ENCODE results near the gene ASTN2. TPM values are rescaled to one million over a fixed set of nuclear protein-coding genes. Genes with fewer than 3 reads are reported as not detected.

ASTN2 gene
- total and polyA plus RNA-seq, 2 experiments from 2014 or later, result 7.0 to 24.6 TPM

GRCh38 chr9:116502746-116503145, 912.1 kb downstream of the ASTN2 start:
- Mint-ChIP-seq H3K27ac (no peak overlapping the region), H3K36me3 (ENCODE audit: low read depth) (0 out of 3 replicates have a peak, but pooled peaks cover 2% of the 10 kb centered on the region), H3K27me3 (ENCODE audit: insufficient read depth, low read depth, poor library complexity) (peaks cover 5% of the 10 kb centered on the region), H3K4me1 (no peaks in the 10 kb centered on the region), H3K9me3 (no peaks in the 10 kb centered on the region), H3K4me3 (no peak overlapping the region)
- Histone ChIP-seq H3K79me2 (replicated peaks; ENCODE audit: insufficient read depth) (no peaks in the 10 kb centered on the region), H3F3A (replicated peaks; ENCODE audit: low read depth) (no peaks in the 10 kb centered on the region), H3K9me2 (ENCODE audit: insufficient read depth) (no peaks in the 10 kb centered on the region), H3K4me2 (no peak overlapping the region), H3K4me3 (no peak overlapping the region), H3K36me3 (ENCODE audit: insufficient read depth) (no peaks in the 10 kb centered on the region), H4K20me1 (replicated peaks; ENCODE audit: insufficient read depth) (no peaks in the 10 kb centered on the region), H2AFZ (no peak overlapping the region), H3K27ac (ENCODE audit: low read depth) (no peak overlapping the region), H3K4me1 (ENCODE audit: insufficient read depth) (no peaks in the 10 kb centered on the region), H3K27me3 (ENCODE audit: insufficient read depth) (no peaks in the 10 kb centered on the region)
- DNase-seq (ENCODE audit: low spot score), result no peak
- no peak for TF ChIP-seq ZNF114 (CRISPR knock-in tag; IDR thresholded peaks at IDR 0.05)
- TF ChIP-seq NANOG (IDR thresholded peaks at IDR 0.05; ENCODE audit: borderline replicate concordance), result no peak
- no peak for TF ChIP-seq ETS1 (IDR thresholded peaks at IDR 0.05)
- no peak for TF ChIP-seq JUNB (IDR thresholded peaks at IDR 0.05; ENCODE audit: unreplicated experiment)
- TF ChIP-seq POLR2AphosphoS5 (IDR thresholded peaks at IDR 0.05; ENCODE audit: low read depth), result no peak
- no peak for TF ChIP-seq CREB1 (CRISPR knock-in tag; IDR thresholded peaks at IDR 0.05; ENCODE audit: low read depth)
- no peak for TF ChIP-seq EZH2 (IDR thresholded peaks at IDR 0.05; ENCODE audit: low read depth, unreplicated experiment)
- no peak for TF ChIP-seq STAT1 (IDR thresholded peaks at IDR 0.05; ENCODE audit: unreplicated experiment)
- TF ChIP-seq, protein P1, sequence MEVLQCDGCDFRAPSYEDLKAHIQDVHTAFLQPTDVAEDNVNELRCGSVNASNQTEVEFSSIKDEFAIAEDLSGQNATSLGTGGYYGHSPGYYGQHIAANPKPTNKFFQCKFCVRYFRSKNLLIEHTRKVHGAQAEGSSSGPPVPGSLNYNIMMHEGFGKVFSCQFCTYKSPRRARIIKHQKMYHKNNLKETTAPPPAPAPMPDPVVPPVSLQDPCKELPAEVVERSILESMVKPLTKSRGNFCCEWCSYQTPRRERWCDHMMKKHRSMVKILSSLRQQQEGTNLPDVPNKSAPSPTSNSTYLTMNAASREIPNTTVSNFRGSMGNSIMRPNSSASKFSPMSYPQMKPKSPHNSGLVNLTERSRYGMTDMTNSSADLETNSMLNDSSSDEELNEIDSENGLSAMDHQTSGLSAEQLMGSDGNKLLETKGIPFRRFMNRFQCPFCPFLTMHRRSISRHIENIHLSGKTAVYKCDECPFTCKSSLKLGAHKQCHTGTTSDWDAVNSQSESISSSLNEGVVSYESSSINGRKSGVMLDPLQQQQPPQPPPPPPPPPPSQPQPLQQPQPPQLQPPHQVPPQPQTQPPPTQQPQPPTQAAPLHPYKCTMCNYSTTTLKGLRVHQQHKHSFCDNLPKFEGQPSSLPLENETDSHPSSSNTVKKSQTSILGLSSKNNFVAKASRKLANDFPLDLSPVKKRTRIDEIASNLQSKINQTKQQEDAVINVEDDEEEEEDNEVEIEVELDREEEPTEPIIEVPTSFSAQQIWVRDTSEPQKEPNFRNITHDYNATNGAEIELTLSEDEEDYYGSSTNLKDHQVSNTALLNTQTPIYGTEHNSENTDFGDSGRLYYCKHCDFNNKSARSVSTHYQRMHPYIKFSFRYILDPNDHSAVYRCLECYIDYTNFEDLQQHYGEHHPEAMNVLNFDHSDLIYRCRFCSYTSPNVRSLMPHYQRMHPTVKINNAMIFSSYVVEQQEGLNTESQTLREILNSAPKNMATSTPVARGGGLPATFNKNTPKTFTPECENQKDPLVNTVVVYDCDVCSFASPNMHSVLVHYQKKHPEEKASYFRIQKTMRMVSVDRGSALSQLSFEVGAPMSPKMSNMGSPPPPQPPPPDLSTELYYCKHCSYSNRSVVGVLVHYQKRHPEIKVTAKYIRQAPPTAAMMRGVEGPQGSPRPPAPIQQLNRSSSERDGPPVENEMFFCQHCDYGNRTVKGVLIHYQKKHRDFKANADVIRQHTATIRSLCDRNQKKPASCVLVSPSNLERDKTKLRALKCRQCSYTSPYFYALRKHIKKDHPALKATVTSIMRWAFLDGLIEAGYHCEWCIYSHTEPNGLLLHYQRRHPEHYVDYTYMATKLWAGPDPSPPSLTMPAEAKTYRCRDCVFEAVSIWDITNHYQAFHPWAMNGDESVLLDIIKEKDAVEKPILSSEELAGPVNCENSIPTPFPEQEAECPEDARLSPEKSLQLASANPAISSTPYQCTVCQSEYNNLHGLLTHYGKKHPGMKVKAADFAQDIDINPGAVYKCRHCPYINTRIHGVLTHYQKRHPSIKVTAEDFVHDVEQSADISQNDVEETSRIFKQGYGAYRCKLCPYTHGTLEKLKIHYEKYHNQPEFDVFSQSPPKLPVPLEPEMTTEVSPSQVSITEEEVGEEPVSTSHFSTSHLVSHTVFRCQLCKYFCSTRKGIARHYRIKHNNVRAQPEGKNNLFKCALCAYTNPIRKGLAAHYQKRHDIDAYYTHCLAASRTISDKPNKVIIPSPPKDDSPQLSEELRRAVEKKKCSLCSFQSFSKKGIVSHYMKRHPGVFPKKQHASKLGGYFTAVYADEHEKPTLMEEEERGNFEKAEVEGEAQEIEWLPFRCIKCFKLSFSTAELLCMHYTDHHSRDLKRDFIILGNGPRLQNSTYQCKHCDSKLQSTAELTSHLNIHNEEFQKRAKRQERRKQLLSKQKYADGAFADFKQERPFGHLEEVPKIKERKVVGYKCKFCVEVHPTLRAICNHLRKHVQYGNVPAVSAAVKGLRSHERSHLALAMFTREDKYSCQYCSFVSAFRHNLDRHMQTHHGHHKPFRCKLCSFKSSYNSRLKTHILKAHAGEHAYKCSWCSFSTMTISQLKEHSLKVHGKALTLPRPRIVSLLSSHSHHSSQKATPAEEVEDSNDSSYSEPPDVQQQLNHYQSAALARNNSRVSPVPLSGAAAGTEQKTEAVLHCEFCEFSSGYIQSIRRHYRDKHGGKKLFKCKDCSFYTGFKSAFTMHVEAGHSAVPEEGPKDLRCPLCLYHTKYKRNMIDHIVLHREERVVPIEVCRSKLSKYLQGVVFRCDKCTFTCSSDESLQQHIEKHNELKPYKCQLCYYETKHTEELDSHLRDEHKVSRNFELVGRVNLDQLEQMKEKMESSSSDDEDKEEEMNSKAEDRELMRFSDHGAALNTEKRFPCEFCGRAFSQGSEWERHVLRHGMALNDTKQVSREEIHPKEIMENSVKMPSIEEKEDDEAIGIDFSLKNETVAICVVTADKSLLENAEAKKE (CRISPR knock-in tag; IDR thresholded peaks at IDR 0.05), result no peak
- no peak for TF ChIP-seq EZH2phosphoT487 (IDR thresholded peaks at IDR 0.05; ENCODE audit: unreplicated experiment)
- TF ChIP-seq REST (IDR thresholded peaks at IDR 0.05; ENCODE audit: unreplicated experiment), result no peak
- TF ChIP-seq CTCF (conservative IDR thresholded peaks at IDR 0.05; ENCODE audit: low read depth in 2 of 2), result no peak
- TF ChIP-seq ZNF331 (CRISPR knock-in tag; IDR thresholded peaks at IDR 0.05; ENCODE audit: low read depth), result no peak
- ATAC-seq, result no peak

Data from GM23338 (cell line).